NCI-H2029 treated with DMSO at 0.1 percent for 48 hours (cell line): ENCODE measurements around the gene GIMAP6.
"Not testable (repeated sequence)": the region's sequence is repeated elsewhere in the genome, so short reads cannot be mapped to it uniquely, and the experiment has no call there.

Experiments
- DNase-seq: peaks from one replicate; lab custom pipeline; 2025; lab: John Stamatoyannopoulos, UW

The GIMAP6 gene

DNA sequence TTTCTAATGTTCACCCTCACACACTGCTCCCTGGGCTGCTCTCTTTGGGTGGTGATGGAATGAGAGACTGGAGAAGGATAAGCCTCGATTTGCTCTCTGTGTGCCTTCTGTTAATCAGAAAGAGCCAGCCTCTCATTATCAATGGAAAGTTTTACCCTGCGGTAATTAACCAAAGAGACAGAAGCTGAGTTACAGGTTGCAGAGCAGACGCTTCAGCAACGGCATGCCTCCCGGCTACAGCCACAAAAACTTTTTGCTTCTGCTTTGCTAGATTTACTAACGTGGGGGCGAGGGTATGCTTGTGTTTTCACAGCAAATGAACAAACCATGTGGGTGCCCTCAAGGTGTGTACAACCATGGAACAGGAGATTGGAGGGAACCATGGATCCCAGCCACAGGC, 47.0 kb downstream of the GIMAP6 start:
- no peak for DNase-seq

DNA sequence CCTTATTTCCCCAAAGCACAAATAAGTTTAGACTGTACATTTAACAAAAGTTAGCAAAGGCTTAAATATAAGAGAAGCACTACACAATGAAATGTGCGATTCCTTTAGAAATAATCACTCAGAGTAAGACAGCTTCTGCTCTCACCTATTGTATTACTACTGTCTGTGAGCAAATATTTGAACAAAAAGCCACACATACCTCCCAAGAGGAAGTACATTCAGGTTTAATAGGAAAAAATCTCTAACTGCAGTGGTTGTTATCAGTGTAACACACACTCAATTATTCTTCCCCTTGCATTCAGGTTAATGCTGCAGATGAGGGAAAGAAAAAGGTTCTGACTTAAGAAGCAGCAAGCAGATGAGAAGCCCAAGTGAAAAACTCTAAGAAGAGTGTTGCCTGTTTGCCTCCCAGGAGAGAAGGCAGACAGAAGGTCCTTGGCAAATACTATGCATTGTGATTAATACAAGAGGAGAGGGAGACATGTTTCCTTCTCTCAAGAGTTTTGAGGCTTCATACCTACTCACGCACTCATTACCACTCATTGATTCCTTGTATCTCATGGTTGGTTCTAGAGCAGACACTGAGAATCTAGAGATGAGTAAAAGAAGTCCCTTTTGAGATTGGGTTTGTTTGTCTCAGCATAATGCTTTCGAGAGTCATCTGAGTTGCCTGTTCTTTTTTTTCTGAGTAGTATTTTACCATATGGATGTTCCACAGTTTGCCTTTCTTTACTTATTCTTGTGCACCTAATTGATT, 51.4 kb downstream of the GIMAP6 start:
- DNase-seq = peak; percentile 69

GRCh38 chr7:150579979-150580637, 52.1 kb downstream of the GIMAP6 start:
- not testable (repeated sequence) for DNase-seq
